Body of pancreas (tissue), 4 donors: ENCODE measurements around the gene NECTIN1.

ENCODE experiments used
- POLR2A ChIP-seq, 3 donors: fragments of 450-650 bp; IDR thresholded peaks; one replicate each; pipeline ENCODE4 v1.6.1; 2016; ENCODE audit warnings: antibody characterized with exemption in 3 of 3, mild to moderate bottlenecking in 2 of 3
- TF ChIP-seq, protein P1 (sequence below), 7 experiments: fragments of 450-650 bp in 4 of 7; fragments of 200-600 bp in 3 of 7; sonication (generic) in 3 of 7; IDR thresholded peaks; one replicate each; pipeline ENCODE4 v1.5.1; 2016 to 2019; ENCODE audit warnings: antibody characterized with exemption in 7 of 7

GRCh38 chr11:119652907-119653659 is 75.9 kb downstream of the NECTIN1 start:
- TF ChIP-seq POLR2A (IDR thresholded peaks at IDR 0.05) = no peak
- TF ChIP-seq, protein P1, sequence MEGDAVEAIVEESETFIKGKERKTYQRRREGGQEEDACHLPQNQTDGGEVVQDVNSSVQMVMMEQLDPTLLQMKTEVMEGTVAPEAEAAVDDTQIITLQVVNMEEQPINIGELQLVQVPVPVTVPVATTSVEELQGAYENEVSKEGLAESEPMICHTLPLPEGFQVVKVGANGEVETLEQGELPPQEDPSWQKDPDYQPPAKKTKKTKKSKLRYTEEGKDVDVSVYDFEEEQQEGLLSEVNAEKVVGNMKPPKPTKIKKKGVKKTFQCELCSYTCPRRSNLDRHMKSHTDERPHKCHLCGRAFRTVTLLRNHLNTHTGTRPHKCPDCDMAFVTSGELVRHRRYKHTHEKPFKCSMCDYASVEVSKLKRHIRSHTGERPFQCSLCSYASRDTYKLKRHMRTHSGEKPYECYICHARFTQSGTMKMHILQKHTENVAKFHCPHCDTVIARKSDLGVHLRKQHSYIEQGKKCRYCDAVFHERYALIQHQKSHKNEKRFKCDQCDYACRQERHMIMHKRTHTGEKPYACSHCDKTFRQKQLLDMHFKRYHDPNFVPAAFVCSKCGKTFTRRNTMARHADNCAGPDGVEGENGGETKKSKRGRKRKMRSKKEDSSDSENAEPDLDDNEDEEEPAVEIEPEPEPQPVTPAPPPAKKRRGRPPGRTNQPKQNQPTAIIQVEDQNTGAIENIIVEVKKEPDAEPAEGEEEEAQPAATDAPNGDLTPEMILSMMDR (IDR thresholded peaks at IDR 0.05) = no peak
